Measurements from ENCODE around the gene IFNAR1. TPM values are rescaled to one million over a fixed set of nuclear protein-coding genes. Genes with fewer than 3 reads are reported as not detected.

The IFNAR1 gene
- total and polyA plus RNA-seq, 2 of the 8 experiments (the other 6 are each of a cell fraction or from before 2014, with no cell fraction given) = 3.1 to 17.1 TPM

- Histone ChIP-seq H3K27ac (ENCODE audit: low read depth, low read length) (no peak overlapping the region), H2BK20ac (ENCODE audit: low read length) (no peak overlapping the region), H3K4me2 (ENCODE audit: insufficient read depth in 1 of 2, low read depth in 2 of 2, low read length in 2 of 2) (no peak overlapping the region), H3K4ac (replicated peaks; ENCODE audit: insufficient read length, low read depth, low read length) (no peak overlapping the region), H2AK5ac (ENCODE audit: low read depth, low read length) (no peak overlapping the region), H3K56ac (replicated peaks; ENCODE audit: insufficient read length, low read depth, low read length) (no peak overlapping the region), H2BK5ac (ENCODE audit: low read depth, low read length) (no peak overlapping the region), H3K9ac (replicated peaks in 1 of 4; ENCODE audit: extremely low read depth in 1 of 4, low read depth in 3 of 4, low read length in 3 of 4) (no peak overlapping the region), H4K20me1 (replicated peaks in 1 of 2; ENCODE audit: control insufficient read depth in 1 of 2, insufficient read depth in 2 of 2, low read length in 2 of 2) (no peaks in the 10 kb centered on the region), H3K23me2 (ENCODE audit: low read depth, low read length) (no peaks in the 10 kb centered on the region), H2AFZ (ENCODE audit: low read length) (no peak overlapping the region), H3K14ac (ENCODE audit: insufficient read length) (no peak overlapping the region), H4K91ac (replicated peaks; ENCODE audit: insufficient read length, low read length) (no peak overlapping the region), H3K79me1 (ENCODE audit: low read depth, low read length) (no peaks in the 10 kb centered on the region), H3K18ac (ENCODE audit: extremely low read depth, low read length) (no peak overlapping the region), H3K36me3 (ENCODE audit: control insufficient read depth in 2 of 4, insufficient read depth in 4 of 4, low read length in 3 of 4) (no peaks in the 10 kb centered on the region), H3K4me1 (replicated peaks in 1 of 4; ENCODE audit: control insufficient read depth in 3 of 4, insufficient read depth in 4 of 4, low read length in 3 of 4) (no peaks in the 10 kb centered on the region), H2BK12ac (ENCODE audit: low read depth, low read length) (no peak overlapping the region), H4K5ac (ENCODE audit: insufficient read length, low read depth, low read length) (no peak overlapping the region), H4K8ac (ENCODE audit: extremely low read depth, insufficient read depth, low read length) (no peak overlapping the region), H2BK120ac (replicated peaks; ENCODE audit: low read depth, low read length) (no peak overlapping the region), H3K9me3 (ENCODE audit: insufficient read depth in 2 of 2, low read depth in 1 of 2, low read length in 1 of 2) (no peaks in the 10 kb centered on the region), H2BK15ac (ENCODE audit: low read length) (no peak overlapping the region), H3K27me3 (replicated peaks in 1 of 4; ENCODE audit: control insufficient read depth in 3 of 4, extremely low read depth in 1 of 4, insufficient read depth in 3 of 4, low read length in 3 of 4) (no peaks in the 10 kb centered on the region), H3K4me3 (ENCODE audit: extremely low read depth in 1 of 4, insufficient read depth in 2 of 4, low read depth in 3 of 4, low read length in 4 of 4) (no peak overlapping the region), H3K79me2 (ENCODE audit: control insufficient read depth in 1 of 2, insufficient read depth in 2 of 2, low read length in 2 of 2) (no peaks in the 10 kb centered on the region), H3K23ac (ENCODE audit: insufficient read length) (no peak overlapping the region)
- CTCF ChIA-PET (ENCODE audit: partially characterized antibody) = interaction anchor here (1.2 kb wide), 1 partner anchor 64 kb away, joined by 3 read pairs; no protein-coding TSS in a partner anchor
- POLR2A ChIA-PET (ENCODE audit: partially characterized antibody) = no interaction called here
- peak in 1 of 2 experiments; percentile 24 for DNase-seq (ENCODE audit: low read depth in 1 of 2, low spot score in 2 of 2)
- TF ChIP-seq HDAC2 (IDR thresholded peaks at IDR 0.05; ENCODE audit: borderline replicate concordance in 1 of 2, low read depth in 2 of 2, low read length in 2 of 2) = no peak
- TF ChIP-seq CREB1 (IDR thresholded peaks at IDR 0.05) = no peak
- no peak for TF ChIP-seq MAFK (IDR thresholded peaks at IDR 0.05; ENCODE audit: low read depth, low read length)
- no peak for TF ChIP-seq BACH1 (IDR thresholded peaks at IDR 0.05; ENCODE audit: low read length)
- no peak for TF ChIP-seq GABPA (IDR thresholded peaks at IDR 0.05; ENCODE audit: borderline replicate concordance, insufficient read depth, low read length)
- no peak for TF ChIP-seq EZH2 (IDR thresholded peaks at IDR 0.05; ENCODE audit: low read depth, low read length, severe bottlenecking)
- no peak for TF ChIP-seq CBX8 (IDR thresholded peaks at IDR 0.05; ENCODE audit: borderline replicate concordance, low read depth, low read length)
- no peak for TF ChIP-seq HDAC6 (IDR thresholded peaks at IDR 0.05; ENCODE audit: low read depth, low read length)
- TF ChIP-seq KDM4A (IDR thresholded peaks at IDR 0.05; ENCODE audit: low read depth, low read length, severe bottlenecking) = no peak
- no peak for TF ChIP-seq CHD2 (IDR thresholded peaks at IDR 0.05; ENCODE audit: low read length)
- TF ChIP-seq SP4 (IDR thresholded peaks at IDR 0.05; ENCODE audit: low read length) = no peak
- TF ChIP-seq TBP (IDR thresholded peaks at IDR 0.05; ENCODE audit: low read depth, low read length) = no peak
- FAIRE-seq = no peak
- 82% methylated on average over 4 of the region's 4 CpGs; no CpG with 5 or more reads in 1 of the 2 experiments for WGBS, 2 experiments (ENCODE audit: extremely low coverage in 1 of 2, insufficient coverage in 1 of 2, insufficient read length in 1 of 2, insufficient replicate concordance in 2 of 2, low coverage in 1 of 2, low lambda C conversion rate in 2 of 2, missing lambda C conversion rate in 1 of 2)
Observed at GRCh38 chr21:33305344-33305671, 19.5 kb upstream of the IFNAR1 start.
